Myocyte (in vitro differentiated cells): ENCODE measurements around the gene ARPIN. TPM values are rescaled to one million over a fixed set of nuclear protein-coding genes. Genes with fewer than 3 reads are reported as not detected.
"Not testable (repeated sequence)": the region's sequence is repeated elsewhere in the genome, so short reads cannot be mapped to it uniquely, and the experiment has no call there.

ENCODE experiments used
- DNase-seq: peaks from one replicate; pipeline ENCODE4 v3.0.0-alpha.2; 2012; ENCODE audit warnings: low read depth
- polyA plus RNA-seq: library from polyadenylated mRNA; unstranded; fragments of >200 nt; gene quantifications from one replicate; pipeline ENCODE4 v1.2.1, GENCODE V29; 2012; ENCODE audit warnings: missing spikeins
- total RNA-seq: library from RNA; depleted of rRNA; stranded (reverse); fragments of >200 nt; gene quantifications from 2 replicates; pipeline ENCODE4 v1.2.3, GENCODE V29; 2014

The ARPIN gene
- 5.4 and 5.6 TPM in 2 replicates for total RNA-seq
- 8.5 TPM for polyA plus RNA-seq

- peak; percentile 62 for DNase-seq
Observed at GRCh38 chr15:89912674-89913396, at the start of gene ARPIN. Gene ARPIN (minus strand): TSS chr15:89912952. CDS start chr15:89912835, 117 bp downstream.

- no peak for DNase-seq
Observed at GRCh38 chr15:89958107-89958805, 45.5 kb upstream of the ARPIN start.

- not testable (repeated sequence) for DNase-seq
Observed at GRCh38 chr15:89955449-89955998, 42.8 kb upstream of the ARPIN start.

GRCh38 chr15:89954541-89954940, 41.8 kb upstream of the ARPIN start:
- no peak for DNase-seq

- no peak for DNase-seq
Observed at GRCh38 chr15:89948796-89949195, 36.0 kb upstream of the ARPIN start.

GRCh38 chr15:89947385-89947784, 34.6 kb upstream of the ARPIN start:
- no peak for DNase-seq

GRCh38 chr15:89946681-89947299, 34.0 kb upstream of the ARPIN start:
- DNase-seq, result no peak

GRCh38 chr15:89943721-89944120, 31.0 kb upstream of the ARPIN start:
- DNase-seq, result not testable (repeated sequence)

- no peak for DNase-seq
Observed at GRCh38 chr15:89939910-89940309, 27.2 kb upstream of the ARPIN start.

GRCh38 chr15:89939377-89939776, 26.6 kb upstream of the ARPIN start:
- not testable (repeated sequence) for DNase-seq

GRCh38 chr15:89937365-89938350, 24.9 kb upstream of the ARPIN start:
- DNase-seq, result no peak

GRCh38 chr15:89936786-89937265, 24.1 kb upstream of the ARPIN start:
- DNase-seq, result no peak

- DNase-seq, result no peak
Observed at GRCh38 chr15:89936051-89936785, 23.5 kb upstream of the ARPIN start.

- no peak for DNase-seq
Observed at GRCh38 chr15:89932880-89933279, 20.1 kb upstream of the ARPIN start.

- DNase-seq, result no peak
Observed at GRCh38 chr15:89928421-89928820, 15.7 kb upstream of the ARPIN start.

GRCh38 chr15:89926158-89926557, 13.4 kb upstream of the ARPIN start:
- no peak for DNase-seq

- DNase-seq, result no peak
Observed at GRCh38 chr15:89917442-89918101, 4.8 kb upstream of the ARPIN start.

- no peak for DNase-seq
Observed at GRCh38 chr15:89916660-89917059, 3.9 kb upstream of the ARPIN start.

GRCh38 chr15:89912145-89912673, 543 bp downstream of the ARPIN start:
- peak; percentile 34 for DNase-seq
